Natural killer cell (primary cell): Measurements from ENCODE around the gene RILPL1. TPM values are rescaled to one million over a fixed set of nuclear protein-coding genes. Genes with fewer than 3 reads are reported as not detected.

ENCODE experiments used
- ATAC-seq, 3 donors: fragments of 150-1000 bp in 2 of 3; fragments of 200-7000 bp in 1 of 3; cut with Tn5 transposase; 1 replicate in 1 of 3; 2 replicates in 2 of 3; pipeline ENCODE4 v1.10.0; 2021; ENCODE audit warnings: mild to moderate bottlenecking in 2 of 3, moderate library complexity in 2 of 3
- DNase-seq, 2 donors: peaks; one replicate each; pipeline versions ENCODE4 v3.0.0 to v3.0.0-alpha.2; 2013 to 2021; ENCODE audit warnings: mixed read lengths in 1 of 2
- H3K27ac ChIP-seq: one replicate; pipeline ENCODE4 v1.5.1; 2013; ENCODE audit warnings: mild to moderate bottlenecking, low read length
- H3K27me3 ChIP-seq: one replicate; pipeline ENCODE4 v1.6.1; 2013; ENCODE audit warnings: low read length; ENCODE audit not compliant: control insufficient read depth, insufficient read depth
- H3K36me3 ChIP-seq: one replicate; pipeline ENCODE4 v1.6.1; 2013; ENCODE audit warnings: low read length; ENCODE audit not compliant: control insufficient read depth, insufficient read depth
- H3K4me1 ChIP-seq: one replicate; pipeline ENCODE4 v1.6.1; 2013; ENCODE audit warnings: low read length; ENCODE audit not compliant: control insufficient read depth, insufficient read depth
- H3K4me3 ChIP-seq: one replicate; pipeline ENCODE4 v1.5.1; 2013; ENCODE audit warnings: low read length
- H3K9me3 ChIP-seq: one replicate; pipeline ENCODE4 v1.6.1; 2013; ENCODE audit warnings: low read length; ENCODE audit not compliant: control insufficient read depth, insufficient read depth
- H3K27ac Mint-ChIP-seq, 2 donors: one replicate each; pipeline ENCODE4 v1.8.0; 2022; ENCODE audit warnings: mild to moderate bottlenecking in 2 of 2, mixed read lengths in 2 of 2, moderate library complexity in 1 of 2
- H3K27me3 Mint-ChIP-seq, 2 donors: one replicate each; pipeline ENCODE4 v1.8.0; 2022; ENCODE audit warnings: low read depth in 2 of 2, mixed read lengths in 2 of 2
- H3K36me3 Mint-ChIP-seq: one replicate; pipeline ENCODE4 v1.8.0; 2022; ENCODE audit warnings: mixed read lengths
- H3K4me1 Mint-ChIP-seq, 2 donors: one replicate each; pipeline ENCODE4 v1.8.0; 2022; ENCODE audit warnings: mixed read lengths in 2 of 2
- H3K4me3 Mint-ChIP-seq: one replicate; pipeline ENCODE4 v1.8.0; 2022; ENCODE audit warnings: mild to moderate bottlenecking, moderate library complexity, mixed read lengths
- H3K9me3 Mint-ChIP-seq, 2 donors: one replicate each; pipeline ENCODE4 v1.8.0; 2022; ENCODE audit warnings: mixed read lengths in 2 of 2
- WGBS: methylation state at CpG from one replicate; pipeline ENCODE4 v1.1.7; 2013; ENCODE audit warnings: missing lambda C conversion rate; ENCODE audit not compliant: insufficient coverage; 5-methylcytosine and 5-hydroxymethylcytosine counted together
- intact Hi-C: fragments of 100-400 bp; cut with micrococcal nuclease; formaldehyde crosslinking; loops from one replicate; pipeline ENCODE4 v1.14.2; 2022
- total RNA-seq, 4 donors: library from RNA; stranded (reverse); fragments of 120-200 nt in 1 of 4; gene quantifications; one replicate each; pipeline versions ENCODE4 v1.2.3 to v1.2.4, GENCODE V29; 2013 to 2022
- TF ChIP-seq, protein P1 (sequence below): fragments of 200-600 bp; IDR thresholded peaks from one replicate; pipeline ENCODE4 v1.8.0; 2022; ENCODE audit warnings: antibody characterized with exemption

Gene RILPL1
- total RNA-seq, 3 donors from 2014 or later (not counting 1 experiment from before 2014, with no cell fraction given) = 1.3 to 2.7 (median 1.5) TPM

DNA sequence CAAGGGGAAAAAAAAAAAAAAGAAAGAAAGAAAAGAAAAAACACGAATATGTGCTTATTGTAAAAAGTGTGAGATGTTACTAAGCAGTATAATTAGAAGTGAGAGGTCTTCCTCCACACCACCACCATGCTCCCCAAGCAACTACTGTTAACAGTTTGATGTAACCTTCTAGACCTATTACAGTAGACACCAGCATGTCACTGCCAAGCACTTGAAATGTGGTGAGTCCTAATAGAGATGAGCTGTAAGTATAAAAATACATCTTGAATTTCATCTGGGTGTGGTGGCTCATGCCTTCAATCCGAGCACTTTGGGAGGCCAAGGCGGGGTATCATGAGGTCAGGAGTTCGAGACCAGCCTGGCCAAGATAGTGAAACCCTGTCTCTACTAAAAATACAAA is 83.7 kb downstream of the RILPL1 start:
- peaks cover 9 to 14% of the 10 kb centered on the region in 2 donors for H3K4me1 Mint-ChIP-seq
- Histone ChIP-seq H3K27ac (no peak overlapping the region), H3K9me3 (no peaks in the 10 kb centered on the region), H3K36me3 (no peaks in the 10 kb centered on the region), H3K4me1 (peaks cover 25% of the 10 kb centered on the region), H3K4me3 (no peak overlapping the region), H3K27me3 (no peaks in the 10 kb centered on the region)
- WGBS = 92% methylated on average over 3 of the region's 4 CpGs
- ATAC-seq = no peak
- TF ChIP-seq, protein P1, sequence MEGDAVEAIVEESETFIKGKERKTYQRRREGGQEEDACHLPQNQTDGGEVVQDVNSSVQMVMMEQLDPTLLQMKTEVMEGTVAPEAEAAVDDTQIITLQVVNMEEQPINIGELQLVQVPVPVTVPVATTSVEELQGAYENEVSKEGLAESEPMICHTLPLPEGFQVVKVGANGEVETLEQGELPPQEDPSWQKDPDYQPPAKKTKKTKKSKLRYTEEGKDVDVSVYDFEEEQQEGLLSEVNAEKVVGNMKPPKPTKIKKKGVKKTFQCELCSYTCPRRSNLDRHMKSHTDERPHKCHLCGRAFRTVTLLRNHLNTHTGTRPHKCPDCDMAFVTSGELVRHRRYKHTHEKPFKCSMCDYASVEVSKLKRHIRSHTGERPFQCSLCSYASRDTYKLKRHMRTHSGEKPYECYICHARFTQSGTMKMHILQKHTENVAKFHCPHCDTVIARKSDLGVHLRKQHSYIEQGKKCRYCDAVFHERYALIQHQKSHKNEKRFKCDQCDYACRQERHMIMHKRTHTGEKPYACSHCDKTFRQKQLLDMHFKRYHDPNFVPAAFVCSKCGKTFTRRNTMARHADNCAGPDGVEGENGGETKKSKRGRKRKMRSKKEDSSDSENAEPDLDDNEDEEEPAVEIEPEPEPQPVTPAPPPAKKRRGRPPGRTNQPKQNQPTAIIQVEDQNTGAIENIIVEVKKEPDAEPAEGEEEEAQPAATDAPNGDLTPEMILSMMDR = no peak
- no peaks in the 10 kb centered on the region for H3K27me3 Mint-ChIP-seq
- no peaks in the 10 kb centered on the region for H3K36me3 Mint-ChIP-seq
- H3K9me3 Mint-ChIP-seq = no peaks in the 10 kb centered on the region
- H3K4me3 Mint-ChIP-seq = no peak overlapping the region
- DNase-seq = no peak
- intact Hi-C loops = loop anchor here (10.0 kb wide), 1 partner anchor 85 kb away; the partner anchor contains the start of gene SBNO1
- H3K27ac Mint-ChIP-seq = peak overlapping the region; percentile 48 to 60

DNA sequence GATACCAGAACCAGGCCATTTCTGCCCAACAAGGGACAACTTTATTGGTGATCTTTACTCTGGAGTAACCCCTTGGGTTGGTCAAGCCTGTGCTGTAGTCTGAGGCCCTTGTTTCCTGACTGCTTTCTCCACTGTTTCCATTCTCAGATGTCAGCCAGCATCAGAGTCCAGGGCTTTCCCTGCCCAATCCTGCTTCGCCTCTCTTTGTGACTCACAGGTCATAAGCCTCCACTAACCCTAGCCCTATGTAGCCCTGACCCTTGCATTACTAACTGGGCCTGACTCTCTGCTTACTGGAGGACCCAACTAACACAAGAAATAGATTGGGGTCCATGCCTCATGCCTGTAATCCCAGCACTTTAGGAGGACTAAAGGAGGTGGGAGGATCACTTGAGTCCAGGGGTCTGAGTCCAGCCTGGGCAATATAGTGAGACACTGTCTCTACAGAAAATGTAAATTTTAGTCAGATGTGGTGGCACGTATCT is 84.2 kb downstream of the RILPL1 start:
- H3K4me3 Mint-ChIP-seq = peak overlapping the region; percentile 40
- ATAC-seq = no peak
- DNase-seq = no peak
- H3K27ac Mint-ChIP-seq = peak overlapping the region; percentile 48 to 60
- intact Hi-C loops = no loop called here
- Histone ChIP-seq H3K27ac (peak overlapping the region; percentile 70), H3K4me1 (peaks cover 25% of the 10 kb centered on the region), H3K9me3 (no peaks in the 10 kb centered on the region), H3K4me3 (no peak overlapping the region), H3K27me3 (no peaks in the 10 kb centered on the region), H3K36me3 (no peaks in the 10 kb centered on the region)
- no peaks in the 10 kb centered on the region for H3K27me3 Mint-ChIP-seq
- 94% methylated on average over 2 of the region's 2 CpGs for whole genome bisulfite sequencing
- no peaks in the 10 kb centered on the region for H3K36me3 Mint-ChIP-seq
- peaks cover 9 to 14% of the 10 kb centered on the region in 2 donors for H3K4me1 Mint-ChIP-seq
- TF ChIP-seq, protein P1 = no peak
- H3K9me3 Mint-ChIP-seq = no peaks in the 10 kb centered on the region

DNA sequence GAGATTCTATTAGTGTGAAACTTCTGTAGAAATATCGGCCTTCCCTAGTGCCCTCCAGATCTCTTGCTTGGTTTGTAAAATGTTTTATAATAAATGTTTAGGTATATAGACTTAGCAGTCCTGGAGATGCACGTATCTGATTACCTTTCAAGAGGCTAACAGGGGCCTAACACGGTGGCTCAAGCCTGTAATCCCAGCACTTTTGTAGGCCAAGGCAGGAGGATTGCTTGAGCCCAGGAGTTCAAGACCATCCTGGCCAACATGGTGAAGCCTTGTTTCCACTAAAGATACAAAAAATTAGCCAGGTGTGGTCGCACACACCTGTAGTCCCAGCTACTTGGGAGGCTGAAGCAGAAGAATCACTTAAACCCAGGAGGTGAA is 87.2 kb downstream of the RILPL1 start:
- peaks cover 27% of the 10 kb centered on the region for H3K4me1 ChIP-seq
- H3K27ac ChIP-seq = no peak overlapping the region
- Mint-ChIP-seq H3K27me3 (no peaks in the 10 kb centered on the region), H3K4me1 (peaks cover 9 to 14% of the 10 kb centered on the region in 2 donors), H3K36me3 (no peaks in the 10 kb centered on the region), H3K27ac (no peak overlapping the region), H3K4me3 (no peak overlapping the region), H3K9me3 (no peaks in the 10 kb centered on the region)
- DNase-seq (no peak), ATAC-seq (no peak)
- H3K36me3 ChIP-seq = no peaks in the 10 kb centered on the region
- TF ChIP-seq, protein P1 = no peak
- no peaks in the 10 kb centered on the region for H3K27me3 ChIP-seq
- H3K9me3 ChIP-seq = no peaks in the 10 kb centered on the region
- no peak overlapping the region for H3K4me3 ChIP-seq
- 80% methylated on average over 4 of the region's 4 CpGs for WGBS
- intact Hi-C loops = no loop called here
